ENCODE results near the gene DAGLA. TPM values are rescaled to one million over a fixed set of nuclear protein-coding genes. Genes with fewer than 3 reads are reported as not detected.

DAGLA gene
- total RNA-seq, 3 donors from 2014 or later, result 2.4 to 4.5 (median 3.3) TPM

DNA sequence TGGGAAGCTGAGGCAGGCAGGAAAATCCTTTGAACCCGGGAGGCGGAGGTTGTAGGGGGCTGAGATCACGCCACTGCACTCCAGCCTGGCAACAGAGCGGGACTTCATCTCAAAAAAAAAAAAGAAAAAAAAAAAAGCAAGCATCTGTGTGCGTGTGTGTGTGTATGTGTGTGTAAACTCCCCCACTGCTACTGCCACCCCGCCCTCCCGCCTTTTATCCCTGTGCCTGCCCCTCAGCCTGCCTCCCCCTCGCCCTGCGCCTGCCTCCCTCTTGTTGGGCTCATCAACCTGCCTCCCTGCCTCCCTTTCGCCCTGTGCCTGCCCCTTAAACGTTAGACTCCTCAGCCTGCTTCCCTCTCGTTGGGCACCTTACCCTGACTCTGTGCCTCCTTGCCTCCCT lies 94.2 kb downstream of the DAGLA start:
- Histone ChIP-seq H3K27ac (no peak overlapping the region), H3K9me3 (no peaks in the 10 kb centered on the region), H3K4me3 (no peak overlapping the region), H3K4me1 (no peaks in the 10 kb centered on the region), H3K27me3 (no peaks in the 10 kb centered on the region), H3K36me3 (no peaks in the 10 kb centered on the region)
- DNase-seq (ENCODE audit: low spot score in 2 of 2), result no peak
- intact Hi-C loops (cut with DNase I; ENCODE audit: low total_unique reads), result no loop called here
- TF ChIP-seq POLR2A (IDR thresholded peaks at IDR 0.05) (no peak), POLR2AphosphoS5 (IDR thresholded peaks at IDR 0.05) (no peak)
- TF ChIP-seq, protein P1, sequence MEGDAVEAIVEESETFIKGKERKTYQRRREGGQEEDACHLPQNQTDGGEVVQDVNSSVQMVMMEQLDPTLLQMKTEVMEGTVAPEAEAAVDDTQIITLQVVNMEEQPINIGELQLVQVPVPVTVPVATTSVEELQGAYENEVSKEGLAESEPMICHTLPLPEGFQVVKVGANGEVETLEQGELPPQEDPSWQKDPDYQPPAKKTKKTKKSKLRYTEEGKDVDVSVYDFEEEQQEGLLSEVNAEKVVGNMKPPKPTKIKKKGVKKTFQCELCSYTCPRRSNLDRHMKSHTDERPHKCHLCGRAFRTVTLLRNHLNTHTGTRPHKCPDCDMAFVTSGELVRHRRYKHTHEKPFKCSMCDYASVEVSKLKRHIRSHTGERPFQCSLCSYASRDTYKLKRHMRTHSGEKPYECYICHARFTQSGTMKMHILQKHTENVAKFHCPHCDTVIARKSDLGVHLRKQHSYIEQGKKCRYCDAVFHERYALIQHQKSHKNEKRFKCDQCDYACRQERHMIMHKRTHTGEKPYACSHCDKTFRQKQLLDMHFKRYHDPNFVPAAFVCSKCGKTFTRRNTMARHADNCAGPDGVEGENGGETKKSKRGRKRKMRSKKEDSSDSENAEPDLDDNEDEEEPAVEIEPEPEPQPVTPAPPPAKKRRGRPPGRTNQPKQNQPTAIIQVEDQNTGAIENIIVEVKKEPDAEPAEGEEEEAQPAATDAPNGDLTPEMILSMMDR (IDR thresholded peaks at IDR 0.05), result no peak

DNA sequence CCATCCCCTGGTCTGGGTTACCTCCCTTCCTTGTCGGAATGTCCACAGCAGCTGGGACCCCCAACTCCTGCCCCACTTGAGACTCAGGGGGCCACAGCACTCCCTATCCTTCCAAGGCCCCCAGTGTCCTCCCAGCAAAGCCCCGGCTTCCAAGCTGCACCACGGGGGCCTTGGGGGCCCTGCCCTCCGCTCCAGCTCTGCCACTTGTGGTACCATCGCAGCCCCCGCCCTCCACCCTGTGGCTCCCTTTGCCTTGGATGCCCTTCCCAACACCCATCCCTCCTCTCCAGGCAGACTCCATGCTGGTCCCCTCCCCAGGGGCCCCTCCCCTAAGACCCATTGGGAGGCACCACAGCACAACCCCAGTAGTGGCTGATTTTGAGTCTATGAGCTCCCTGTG lies 94.9 kb downstream of the DAGLA start:
- no peak for DNase-seq (ENCODE audit: low spot score in 2 of 2)
- no peak for TF ChIP-seq POLR2AphosphoS5 (IDR thresholded peaks at IDR 0.05)
- no peak for TF ChIP-seq POLR2A (IDR thresholded peaks at IDR 0.05)
- TF ChIP-seq, protein P1 (IDR thresholded peaks at IDR 0.05), result no peak
- no peaks in the 10 kb centered on the region for H3K36me3 ChIP-seq
- H3K27ac ChIP-seq, result no peak overlapping the region
- no peaks in the 10 kb centered on the region for H3K9me3 ChIP-seq
- H3K27me3 ChIP-seq, result no peaks in the 10 kb centered on the region
- H3K4me1 ChIP-seq, result no peaks in the 10 kb centered on the region
- intact Hi-C loops (cut with DNase I; ENCODE audit: low total_unique reads), result no loop called here
- no peak overlapping the region for H3K4me3 ChIP-seq

GRCh38 chr11:61775606-61776554 lies 95.7 kb downstream of the DAGLA start:
- intact Hi-C loops (cut with DNase I; ENCODE audit: low total_unique reads), result no loop called here
- DNase-seq (ENCODE audit: low spot score in 2 of 2), result no peak
- no peaks in the 10 kb centered on the region for H3K27me3 ChIP-seq

GRCh38 chr11:61776561-61777075 lies 96.4 kb downstream of the DAGLA start:
- Histone ChIP-seq H3K27me3 (no peaks in the 10 kb centered on the region), H3K9me3 (no peaks in the 10 kb centered on the region), H3K27ac (no peak overlapping the region), H3K4me1 (no peaks in the 10 kb centered on the region), H3K4me3 (peak overlapping the region in 2 of 3 donors; percentile 45 to 57), H3K36me3 (no peaks in the 10 kb centered on the region)
- TF ChIP-seq POLR2AphosphoS5 (IDR thresholded peaks at IDR 0.05) (no peak), POLR2A (IDR thresholded peaks at IDR 0.05) (no peak)
- TF ChIP-seq, protein P1 (IDR thresholded peaks at IDR 0.05), result peak; percentile 12 to 27 (median 25)
- intact Hi-C loops (cut with DNase I; ENCODE audit: low total_unique reads), result no loop called here
- no peak for DNase-seq (ENCODE audit: low spot score in 2 of 2)

More at GRCh38 chr11:61775606-61776554, 95.7 kb downstream of the DAGLA start:
- H3K27ac ChIP-seq, result no peak overlapping the region
- TF ChIP-seq, protein P1 (IDR thresholded peaks at IDR 0.05), result no peak
- TF ChIP-seq POLR2AphosphoS5 (IDR thresholded peaks at IDR 0.05) (no peak), POLR2A (IDR thresholded peaks at IDR 0.05) (no peak)
- no peaks in the 10 kb centered on the region for H3K4me1 ChIP-seq
- H3K4me3 ChIP-seq, result no peak overlapping the region
- no peaks in the 10 kb centered on the region for H3K36me3 ChIP-seq
- H3K9me3 ChIP-seq, result no peaks in the 10 kb centered on the region
